AG04449 (cell line): ENCODE measurements around the gene ADD3.

ENCODE experiments used
- CTCF ChIA-PET: fragments of 350-600 bp; formaldehyde crosslinking; extraction: SDS; loops from one replicate; lab custom pipeline; 2021; ENCODE audit warnings: antibody characterized with exemption; lab: Yijun Ruan, JAX
- POLR2A ChIA-PET: fragments of 400-600, 350-600 bp; formaldehyde crosslinking; extraction: SDS; loops from one replicate; lab custom pipeline; 2020; ENCODE audit warnings: antibody characterized with exemption, inconsistent platforms; lab: Yijun Ruan, JAX
- DNase-seq: peaks from one replicate; pipeline ENCODE4 v3.0.0-alpha.2; 2010; ENCODE audit warnings: low read depth, low spot score
- H3K4me3 ChIP-seq: 2 replicates; pipeline ENCODE4 v1.5.1; 2011; ENCODE audit warnings: low read depth, mild to moderate bottlenecking, control low read depth, low read length
- TF ChIP-seq, protein P1 (sequence below): IDR thresholded peaks from one replicate; pipeline ENCODE4 v1.5.1; 2011; ENCODE audit warnings: mild to moderate bottlenecking, moderate library complexity, low read length, control low read depth, inconsistent platforms; ENCODE audit not compliant: insufficient read depth; ENCODE audit errors: missing control alignments

ADD3 gene

DNA sequence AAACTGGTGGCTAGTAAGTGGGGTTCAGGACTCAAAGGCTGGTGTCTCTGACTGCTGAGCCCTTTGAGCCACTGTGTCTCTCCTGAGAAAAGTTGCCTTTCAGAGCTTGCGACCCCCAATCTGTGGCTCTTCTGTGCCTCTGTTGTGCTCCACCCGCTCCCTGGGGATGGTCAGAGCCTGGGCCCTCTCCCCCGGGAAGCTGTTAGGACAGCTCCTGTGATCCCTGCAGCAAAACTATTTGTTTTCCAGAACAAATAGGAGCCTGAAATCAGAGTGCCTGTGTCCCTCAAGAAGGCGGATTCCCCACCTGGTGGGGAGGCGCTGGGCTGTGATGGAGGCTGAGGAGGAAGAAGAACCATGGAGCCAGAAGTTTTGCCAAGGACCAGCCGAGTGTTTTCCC lies 143.2 kb downstream of the ADD3 start:
- CTCF ChIA-PET, result interaction anchor here (1.6 to 3.3 kb wide), 2 partner anchors 13 to 128 kb away, joined by 9 to 16 read pairs; no protein-coding TSS in a partner anchor
- DNase-seq, result no peak

DNA sequence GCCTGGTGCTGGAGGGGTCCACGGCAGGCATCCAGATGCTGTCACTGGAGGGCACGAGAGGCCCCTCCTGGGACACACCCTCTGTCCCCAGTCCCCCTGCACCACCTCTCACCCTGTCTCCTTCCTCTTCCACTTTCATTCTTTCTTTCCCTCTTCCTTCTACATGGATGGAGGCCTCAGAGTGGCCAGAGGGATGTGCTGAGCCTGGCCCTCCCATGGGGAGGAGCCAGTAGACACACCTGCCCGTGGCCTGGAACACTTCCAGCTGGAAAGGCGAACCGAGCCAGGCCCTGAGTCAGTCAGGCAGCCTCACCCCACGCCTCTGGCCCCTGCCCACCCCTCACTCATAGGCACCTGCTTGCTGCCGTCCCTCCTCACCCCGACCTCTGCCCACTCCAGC lies 143.7 kb downstream of the ADD3 start:
- H3K4me3 ChIP-seq, result no peak overlapping the region
- TF ChIP-seq, protein P1, sequence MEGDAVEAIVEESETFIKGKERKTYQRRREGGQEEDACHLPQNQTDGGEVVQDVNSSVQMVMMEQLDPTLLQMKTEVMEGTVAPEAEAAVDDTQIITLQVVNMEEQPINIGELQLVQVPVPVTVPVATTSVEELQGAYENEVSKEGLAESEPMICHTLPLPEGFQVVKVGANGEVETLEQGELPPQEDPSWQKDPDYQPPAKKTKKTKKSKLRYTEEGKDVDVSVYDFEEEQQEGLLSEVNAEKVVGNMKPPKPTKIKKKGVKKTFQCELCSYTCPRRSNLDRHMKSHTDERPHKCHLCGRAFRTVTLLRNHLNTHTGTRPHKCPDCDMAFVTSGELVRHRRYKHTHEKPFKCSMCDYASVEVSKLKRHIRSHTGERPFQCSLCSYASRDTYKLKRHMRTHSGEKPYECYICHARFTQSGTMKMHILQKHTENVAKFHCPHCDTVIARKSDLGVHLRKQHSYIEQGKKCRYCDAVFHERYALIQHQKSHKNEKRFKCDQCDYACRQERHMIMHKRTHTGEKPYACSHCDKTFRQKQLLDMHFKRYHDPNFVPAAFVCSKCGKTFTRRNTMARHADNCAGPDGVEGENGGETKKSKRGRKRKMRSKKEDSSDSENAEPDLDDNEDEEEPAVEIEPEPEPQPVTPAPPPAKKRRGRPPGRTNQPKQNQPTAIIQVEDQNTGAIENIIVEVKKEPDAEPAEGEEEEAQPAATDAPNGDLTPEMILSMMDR, result no peak
- no peak for DNase-seq
- ChIA-PET POLR2A (no interaction called here), CTCF (interaction anchor here (1.6 to 3.3 kb wide), 2 partner anchors 14 to 128 kb away, joined by 9 to 16 read pairs; no protein-coding TSS in a partner anchor)

More for the DNA sequence above, 143.2 kb downstream of the ADD3 start:
- TF ChIP-seq, protein P1, result no peak
- no peak overlapping the region for H3K4me3 ChIP-seq
- POLR2A ChIA-PET, result no interaction called here

DNA sequence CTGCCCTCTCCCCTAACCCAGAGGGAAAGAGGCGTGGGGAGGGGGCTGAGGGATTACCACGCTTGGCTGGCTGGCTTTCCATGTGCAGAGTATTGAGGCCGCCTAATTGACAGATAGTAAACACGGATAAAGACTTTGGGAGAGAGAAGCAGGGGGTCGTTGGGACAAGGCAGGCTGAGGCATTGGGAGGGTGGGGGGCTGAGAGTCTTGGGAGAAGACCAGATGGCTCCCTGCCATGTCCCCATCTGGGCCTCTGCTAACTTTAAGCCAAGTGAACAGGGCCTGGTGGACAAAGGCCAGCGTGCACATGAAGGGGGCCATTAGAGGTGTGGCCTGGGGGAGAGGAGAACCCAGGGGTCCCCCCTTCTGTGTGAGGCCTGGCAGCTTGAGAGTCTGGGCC lies 144.2 kb downstream of the ADD3 start:
- no peak for DNase-seq
- no peak overlapping the region for H3K4me3 ChIP-seq
- TF ChIP-seq, protein P1, result no peak
- POLR2A ChIA-PET, result no interaction called here
- CTCF ChIA-PET, result interaction anchor here (1.6 to 1.7 kb wide), 2 partner anchors 14 to 127 kb away, joined by 9 read pairs; no protein-coding TSS in a partner anchor

DNA sequence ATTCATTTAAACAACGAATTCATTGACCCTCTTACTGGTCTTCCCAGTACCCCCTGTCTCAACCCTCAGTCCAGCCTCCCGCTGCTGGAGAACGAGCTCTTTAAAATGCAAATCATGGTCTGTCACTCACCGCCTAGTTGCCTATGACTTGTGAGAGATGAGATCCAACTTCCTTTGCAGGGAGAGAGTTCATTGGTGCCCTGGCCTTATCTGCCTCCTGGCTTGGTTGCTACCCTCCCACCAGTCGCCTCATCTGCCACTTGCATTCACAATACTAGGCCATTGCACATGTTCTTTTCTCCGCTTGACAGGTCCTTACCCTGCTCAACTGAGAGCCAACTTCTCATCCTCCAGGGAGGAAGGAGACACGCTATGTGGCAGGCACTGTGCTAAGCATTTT lies 145.6 kb downstream of the ADD3 start:
- no peak for DNase-seq
- POLR2A ChIA-PET, result no interaction called here
- H3K4me3 ChIP-seq, result no peak overlapping the region
- TF ChIP-seq, protein P1, result no peak
- CTCF ChIA-PET, result interaction anchor here (1.5 to 1.7 kb wide), 2 partner anchors 15 to 132 kb away, joined by 3 to 9 read pairs; no protein-coding TSS in a partner anchor

DNA sequence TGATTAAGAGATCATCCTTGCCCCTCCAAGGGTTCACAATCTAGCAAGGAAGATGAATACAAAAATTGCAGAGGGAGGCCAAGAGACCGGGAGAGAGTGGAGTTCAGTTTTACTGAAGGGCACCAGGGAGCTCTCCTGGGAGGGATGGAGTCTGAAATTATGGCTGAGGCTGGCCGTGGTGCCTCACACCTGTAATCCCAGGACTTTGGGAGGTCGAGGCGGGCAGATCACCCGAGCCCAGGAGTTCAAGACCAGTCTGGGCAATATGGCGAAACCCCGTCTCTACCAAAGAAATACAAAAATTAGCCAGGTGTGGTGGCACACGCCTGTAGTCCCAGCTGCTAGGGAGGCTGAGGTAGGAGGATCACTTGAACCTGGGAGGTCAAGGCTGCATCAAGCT lies 148.3 kb downstream of the ADD3 start:
- no peak for DNase-seq
- no peak overlapping the region for H3K4me3 ChIP-seq
- ChIA-PET POLR2A (no interaction called here), CTCF (interaction anchor here (2.9 to 3.8 kb wide), 2 partner anchors 18 to 124 kb away, joined by 7 to 20 read pairs; no protein-coding TSS in a partner anchor)
- TF ChIP-seq, protein P1, result no peak

DNA sequence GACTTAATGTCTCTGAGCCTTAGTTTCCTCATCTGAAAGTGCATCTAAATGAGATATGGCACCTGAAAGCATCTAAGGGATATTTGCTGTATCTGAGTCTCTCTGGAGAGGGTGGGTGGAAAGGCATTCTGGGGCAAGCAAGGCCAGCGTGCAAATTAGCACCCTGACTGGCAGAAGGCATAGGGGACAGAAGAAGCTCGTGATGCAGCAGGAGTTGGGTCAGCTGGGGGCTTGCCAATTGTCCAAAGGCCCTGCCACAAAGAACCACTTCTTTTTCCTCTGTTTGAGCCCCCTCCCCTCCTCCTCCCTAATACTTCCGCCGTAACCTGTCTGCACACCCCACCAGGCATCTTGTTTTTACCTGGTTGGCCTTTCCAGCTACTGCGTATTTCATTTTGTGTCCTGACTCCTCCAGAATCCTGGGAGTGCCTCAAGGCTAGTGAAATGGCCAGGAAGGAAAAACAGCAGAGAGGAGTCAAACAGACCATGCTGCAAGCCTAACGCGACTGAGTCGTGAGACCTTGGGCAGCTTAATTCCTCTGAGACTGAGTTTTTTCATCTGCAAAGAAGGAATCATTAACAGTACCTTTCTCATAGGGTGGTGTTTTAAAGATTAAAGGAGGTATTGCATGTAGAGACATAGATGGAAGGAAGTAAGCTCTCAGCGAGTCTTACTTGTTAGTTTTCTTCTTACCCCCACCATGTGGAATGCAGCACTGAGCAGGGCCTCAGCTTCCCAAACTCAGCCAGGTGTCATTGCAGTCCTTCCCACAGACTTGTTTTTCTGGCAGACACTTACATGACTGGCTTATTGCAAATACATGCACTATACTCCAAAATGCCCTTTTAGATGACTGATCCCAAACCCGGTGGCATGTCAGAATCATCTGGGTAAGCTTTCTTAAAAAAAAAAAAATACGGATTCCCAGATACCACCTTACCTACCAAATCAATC lies 150.5 kb downstream of the ADD3 start:
- POLR2A ChIA-PET, result no interaction called here
- no peak for DNase-seq
- H3K4me3 ChIP-seq, result no peak overlapping the region
- CTCF ChIA-PET, result interaction anchor here (2.0 to 3.8 kb wide), 3 partner anchors 18 to 121 kb away, joined by 5 to 20 read pairs (median 7); no protein-coding TSS in a partner anchor
- TF ChIP-seq, protein P1, result no peak
